Measurements from ENCODE around the gene PIK3C2B.

Gene PIK3C2B

DNA sequence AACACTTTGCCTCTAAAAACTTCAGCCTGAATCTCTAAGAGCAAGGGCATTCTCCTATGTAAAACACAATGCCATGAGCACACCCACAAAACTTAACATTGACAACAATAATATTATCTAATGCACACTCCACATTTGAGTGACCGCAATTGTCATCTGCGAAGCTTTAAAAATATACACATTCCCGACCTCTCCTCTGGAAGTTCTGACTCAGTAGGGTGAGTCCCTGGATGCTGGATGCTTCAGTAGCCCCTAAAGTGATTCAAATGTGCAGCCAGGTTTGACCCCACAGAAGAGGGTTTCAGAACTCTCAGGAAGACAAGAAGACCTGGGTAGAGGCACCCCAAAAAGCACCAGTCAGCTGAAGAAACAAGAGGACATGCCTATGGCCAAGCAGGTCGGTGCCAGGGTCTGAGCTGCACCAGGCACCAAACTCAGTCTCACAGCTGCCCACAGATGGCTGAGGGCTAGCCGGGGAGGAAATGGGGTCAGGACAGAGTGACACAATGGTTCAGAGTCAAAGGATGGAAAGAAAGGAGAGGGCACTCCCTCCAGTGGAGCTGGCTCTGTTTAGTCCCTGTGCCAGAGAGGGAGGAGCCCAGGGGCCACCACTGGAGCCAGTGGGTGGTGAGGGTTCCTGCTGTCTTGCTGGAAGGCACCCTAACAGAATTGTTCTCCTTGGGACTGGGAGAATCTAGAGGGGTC, 17.4 kb downstream of the PIK3C2B start:
- no peak for FAIRE-seq

DNA sequence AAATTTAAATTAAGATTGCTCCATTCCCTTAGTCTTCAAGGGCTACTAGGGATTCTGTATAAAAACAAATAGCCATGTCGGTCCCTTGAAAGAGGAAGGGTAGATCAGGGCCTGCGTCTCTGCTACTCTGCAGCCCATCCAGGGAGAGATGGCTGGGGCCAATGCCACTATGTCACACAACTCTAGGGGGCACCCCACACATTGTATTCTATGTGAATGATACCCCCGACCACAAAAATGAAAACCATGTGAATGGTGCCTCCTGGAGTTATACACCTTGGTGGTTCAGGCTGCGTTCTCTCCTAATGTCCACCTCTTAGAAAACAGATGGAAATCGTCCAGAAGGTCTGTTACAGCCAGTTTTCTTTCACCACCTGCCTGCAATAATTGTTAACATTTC, 18.0 kb downstream of the PIK3C2B start:
- FAIRE-seq = no peak

DNA sequence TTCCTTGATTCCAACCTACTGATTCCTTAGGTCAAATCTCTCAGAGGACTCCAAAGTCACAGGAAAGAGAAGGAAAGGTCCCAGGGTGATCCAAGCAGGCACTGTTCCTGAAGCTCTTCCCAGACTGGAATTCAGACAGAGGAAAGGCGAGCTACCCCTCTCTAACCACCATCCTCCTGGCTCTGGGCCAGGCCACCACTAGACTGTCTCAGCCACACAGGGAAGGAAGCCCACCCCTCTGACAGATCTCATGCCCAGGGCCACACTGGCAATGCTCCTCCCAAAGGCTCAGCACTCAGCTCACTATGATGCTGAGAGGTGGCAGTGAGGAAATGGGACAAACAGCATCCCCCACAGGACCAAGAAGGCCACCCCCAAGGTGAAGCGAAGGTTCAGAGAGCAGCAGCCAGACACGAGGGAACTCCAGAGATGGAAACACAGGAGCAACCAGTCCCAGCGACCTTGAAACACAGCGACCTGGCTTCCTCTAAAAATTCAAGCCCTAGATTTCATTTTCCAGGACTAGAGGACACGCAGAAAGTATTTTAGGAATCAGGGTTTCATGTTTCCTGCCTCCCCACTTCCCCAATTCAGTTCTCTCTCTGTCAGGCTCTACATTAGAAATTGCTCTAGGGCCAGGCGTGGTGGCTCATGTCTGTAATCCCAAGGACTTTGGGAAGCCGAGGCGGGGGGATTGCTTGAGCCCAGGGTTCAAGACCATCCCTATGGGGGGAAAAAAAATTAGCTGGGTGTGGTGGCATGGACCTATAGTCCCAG, 18.8 kb downstream of the PIK3C2B start:
- no peak for FAIRE-seq

DNA sequence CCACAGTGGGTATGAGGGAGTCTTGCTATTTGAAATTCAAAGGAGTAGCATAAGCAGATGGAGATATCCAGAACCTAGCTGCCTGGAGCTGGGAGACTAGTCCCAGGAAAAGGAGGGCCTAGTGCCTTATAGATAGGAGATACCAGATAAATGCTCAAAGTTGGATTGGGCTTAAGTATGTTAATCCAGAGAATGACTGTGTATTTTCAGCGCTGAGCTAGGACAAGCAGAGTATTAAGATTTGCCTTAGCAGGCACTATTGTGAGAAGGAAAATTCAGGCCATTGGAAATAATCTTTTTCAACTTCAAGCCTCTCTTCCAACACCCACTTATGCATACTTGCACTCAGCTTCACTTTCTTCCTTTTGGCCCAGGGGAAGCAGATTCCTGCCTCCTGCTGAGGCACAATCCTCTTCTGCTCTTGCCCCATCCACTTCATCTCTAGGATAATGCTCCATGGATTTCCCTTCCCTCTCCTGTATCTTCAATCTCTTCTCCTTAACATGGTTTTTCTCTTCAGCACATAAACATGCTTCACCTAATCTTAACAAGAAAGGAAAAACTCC, 21.1 kb downstream of the PIK3C2B start:
- no peak for FAIRE-seq

DNA sequence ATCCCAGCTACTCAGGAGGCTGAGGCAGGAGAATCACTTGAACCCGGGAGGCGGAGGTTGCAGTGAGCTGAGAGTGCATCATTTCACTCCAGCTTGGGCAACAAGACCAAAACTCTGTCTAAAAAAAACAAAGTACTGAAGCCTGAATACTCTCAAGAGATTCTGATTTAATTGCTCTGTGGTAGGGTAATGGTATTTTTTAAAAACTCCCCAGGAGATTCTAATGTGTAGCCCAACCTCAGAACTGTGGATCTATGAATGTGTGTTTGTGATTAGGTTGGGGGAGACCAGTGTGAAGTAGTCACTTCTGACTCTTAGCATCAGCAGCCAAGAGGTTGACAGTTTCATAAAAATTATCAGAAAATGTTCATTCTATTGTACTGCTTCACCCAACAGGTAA, 21.9 kb downstream of the PIK3C2B start:
- FAIRE-seq = no peak

DNA sequence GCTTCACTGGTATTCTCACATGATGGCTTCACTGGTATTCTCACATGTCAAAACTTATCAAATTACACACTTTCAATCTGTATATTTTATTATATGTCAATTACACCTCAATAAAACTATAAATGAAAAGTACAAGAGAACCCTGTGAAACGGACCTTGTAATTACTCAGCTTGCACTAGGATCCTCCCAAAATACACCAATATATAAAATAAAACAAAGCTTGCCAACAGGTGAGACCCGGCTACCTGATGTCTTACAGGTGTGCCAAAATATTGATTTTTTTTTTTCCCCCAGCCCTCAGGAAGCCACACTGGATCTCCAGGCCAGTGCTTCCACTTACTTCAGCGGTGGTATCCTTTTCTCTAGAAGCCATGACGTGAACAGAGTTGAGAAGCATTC, 22.9 kb downstream of the PIK3C2B start:
- FAIRE-seq = no peak

DNA sequence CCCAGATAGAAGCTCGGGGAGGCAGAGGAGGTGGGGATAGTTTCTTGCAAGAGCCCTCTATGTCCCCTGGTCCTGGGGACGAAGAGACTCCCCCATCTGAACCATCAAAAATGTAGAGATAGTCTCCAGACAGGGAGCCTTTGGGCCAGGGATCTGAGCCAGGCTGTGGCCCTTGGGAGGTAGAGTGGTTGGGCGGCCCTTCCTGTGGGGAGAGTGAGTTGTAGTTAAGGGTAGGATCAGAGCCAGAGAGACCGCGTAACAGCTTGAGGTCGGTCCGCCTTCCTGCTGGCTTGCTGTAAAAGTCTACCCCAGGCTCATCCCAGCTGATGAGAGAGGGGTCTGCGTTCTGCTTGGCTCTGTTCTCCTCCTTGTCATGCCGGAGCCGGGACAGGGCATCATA, 25.3 kb downstream of the PIK3C2B start:
- FAIRE-seq = no peak

DNA sequence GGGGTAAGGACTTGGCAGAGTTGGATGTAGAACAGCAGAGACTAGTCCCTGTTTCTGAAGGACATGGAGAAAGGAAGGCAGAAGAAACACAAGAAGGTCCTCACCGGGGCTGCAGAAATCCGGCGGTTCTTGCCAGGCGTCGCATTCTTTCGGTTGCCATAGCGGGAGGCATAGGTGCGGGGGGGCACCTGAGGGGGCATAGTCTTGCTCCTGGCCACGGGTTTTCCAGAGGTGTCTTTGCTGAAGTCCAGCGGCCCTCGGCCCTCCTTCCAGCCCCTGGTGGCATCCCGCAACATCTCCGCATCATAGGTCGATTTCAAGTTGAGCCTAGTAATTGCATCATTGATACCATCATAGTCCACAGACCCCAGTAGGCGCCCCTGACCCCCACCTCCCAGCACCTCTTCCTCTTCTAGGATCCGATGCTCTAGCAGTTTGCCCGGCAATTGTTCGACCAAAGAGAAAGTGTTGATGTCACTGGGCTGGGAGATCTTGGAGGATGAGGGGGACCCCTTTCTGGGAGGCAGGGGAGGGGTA, 25.8 kb downstream of the PIK3C2B start:
- no peak for FAIRE-seq

GRCh38 chr1:204468206-204468605, 26.4 kb downstream of the PIK3C2B start:
- no peak for FAIRE-seq

GRCh38 chr1:204466416-204467405, 27.9 kb downstream of the PIK3C2B start:
- no peak for FAIRE-seq

DNA sequence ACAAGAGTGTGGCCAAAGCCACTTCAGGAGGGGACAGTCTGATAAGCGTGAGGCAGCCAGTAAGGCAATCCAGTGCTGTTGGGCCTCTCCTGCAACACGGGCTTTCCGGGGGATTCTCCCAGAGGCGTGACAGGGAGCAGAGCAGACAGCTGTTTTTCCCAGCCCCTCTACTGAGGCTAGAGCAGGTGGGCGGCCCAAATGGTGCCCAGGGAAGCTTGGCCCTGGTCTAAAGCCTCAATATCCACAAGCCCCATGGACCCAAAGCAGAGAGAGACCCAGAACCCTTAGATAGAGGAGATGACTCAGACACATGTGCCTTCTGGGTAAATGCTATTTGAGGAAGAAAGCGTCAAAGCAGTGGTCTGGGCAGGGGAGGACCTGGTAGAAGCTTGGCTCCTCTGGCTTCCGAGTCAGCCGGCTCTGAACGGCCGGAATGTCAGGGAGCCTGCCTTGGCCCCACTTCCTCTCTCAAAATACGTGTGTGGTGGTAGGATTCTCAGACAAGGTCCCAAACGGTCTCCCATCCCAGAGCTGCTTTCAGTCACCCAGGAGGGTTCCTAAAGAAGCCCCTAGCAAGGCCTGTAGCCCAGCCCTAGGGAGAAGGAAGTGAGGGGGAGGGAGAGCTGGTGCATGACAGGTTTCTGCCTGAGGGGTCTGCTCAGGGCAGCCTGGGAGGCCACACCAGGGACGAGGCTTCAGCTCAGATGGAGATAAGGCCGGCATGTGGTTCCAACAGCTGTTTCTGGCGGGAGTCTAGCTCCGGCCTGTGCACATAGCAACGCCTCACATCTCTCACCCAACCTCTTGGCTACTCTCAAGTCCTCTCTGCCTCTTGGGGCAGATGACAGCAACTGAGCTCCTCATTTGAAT, 28.8 kb downstream of the PIK3C2B start:
- FAIRE-seq = no peak

DNA sequence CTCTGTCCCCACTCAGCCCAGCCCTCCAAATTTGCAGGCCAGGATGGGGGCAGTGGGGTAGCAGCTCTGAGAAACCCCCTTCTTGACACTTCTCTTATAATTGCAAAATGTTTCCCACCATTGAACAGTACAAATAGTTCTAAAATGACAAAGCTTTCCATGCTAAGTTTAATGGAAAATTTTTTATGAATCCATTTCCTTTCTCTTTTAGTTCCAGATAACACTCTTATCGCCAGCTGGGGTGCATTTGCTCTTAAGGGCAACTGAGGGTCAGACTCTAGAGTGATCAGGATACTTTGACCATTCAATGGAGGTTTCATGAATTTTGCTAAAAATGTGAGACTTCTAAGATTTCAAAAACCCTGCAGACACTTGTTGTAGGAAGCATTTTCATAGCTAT, 29.9 kb downstream of the PIK3C2B start:
- FAIRE-seq = no peak

DNA sequence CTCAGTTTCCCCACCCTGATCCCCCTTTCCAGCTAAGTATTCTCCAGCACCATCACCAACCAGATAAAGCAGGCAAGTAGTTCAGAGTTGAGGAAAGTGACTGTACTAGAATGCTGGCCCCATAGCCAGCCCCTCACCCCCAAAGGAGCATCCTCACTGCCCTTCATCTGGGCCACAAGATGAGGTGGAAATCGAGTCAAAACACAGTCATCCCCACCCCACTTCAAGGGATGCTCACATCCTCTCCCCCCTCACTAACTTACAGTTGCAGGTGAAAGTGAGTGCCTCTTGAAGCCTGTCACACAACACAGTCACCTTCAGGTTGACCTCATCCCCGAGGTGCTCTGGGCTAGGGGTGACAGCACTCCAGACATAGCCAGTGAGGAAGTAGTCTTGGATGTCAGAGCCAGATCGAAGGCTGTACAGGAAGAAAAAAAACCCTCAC, 30.4 kb downstream of the PIK3C2B start:
- FAIRE-seq = no peak

GRCh38 chr1:204463125-204464060, 31.2 kb downstream of the PIK3C2B start:
- no peak for FAIRE-seq

- FAIRE-seq = no peak
These were observed 32.4 kb downstream of the PIK3C2B start for GRCh38 chr1:204462229-204462561.

DNA sequence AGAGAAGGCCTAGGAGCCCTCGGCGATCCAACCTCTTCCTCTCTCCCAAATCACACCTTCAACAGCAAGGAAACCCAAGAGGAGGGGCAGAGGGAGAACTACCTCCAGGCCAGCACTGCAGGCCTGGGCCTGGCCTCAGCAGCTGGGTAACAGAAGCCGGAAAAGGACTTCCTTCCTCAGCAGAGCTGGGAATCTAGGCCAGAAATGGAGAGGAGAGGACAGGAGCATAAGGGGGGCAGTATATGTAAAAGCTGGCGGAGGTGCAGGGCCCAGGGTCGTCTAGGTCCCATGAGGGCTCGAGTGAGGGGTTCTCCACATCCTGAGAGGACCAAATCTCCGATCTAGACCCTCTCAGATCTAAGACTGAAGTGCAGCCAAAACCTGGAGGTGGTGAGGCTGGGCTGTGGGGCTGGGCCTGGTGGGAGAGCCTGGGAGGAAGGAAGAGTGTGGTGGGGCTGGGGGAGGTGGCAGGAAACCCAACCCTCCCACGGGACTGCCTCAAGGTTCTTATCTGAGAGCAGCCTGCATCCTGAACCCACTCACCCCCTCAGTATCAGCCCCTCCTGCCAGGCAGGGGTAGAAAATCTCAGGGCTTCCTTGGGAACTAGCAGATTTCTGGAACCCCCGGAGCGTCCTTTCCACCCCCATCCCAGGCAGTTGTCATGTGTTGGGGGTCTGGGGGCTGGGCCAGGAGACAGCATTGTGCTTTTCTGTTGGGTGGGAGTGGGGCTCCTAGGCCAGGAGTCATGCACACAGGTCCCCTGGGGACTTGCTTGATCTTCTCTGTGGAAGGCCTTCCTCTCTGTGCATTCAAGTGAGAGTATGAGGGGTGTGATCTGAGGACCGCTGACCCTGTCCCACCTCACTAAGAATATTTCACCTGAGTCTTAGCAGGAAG, 33.0 kb downstream of the PIK3C2B start:
- FAIRE-seq = no peak

DNA sequence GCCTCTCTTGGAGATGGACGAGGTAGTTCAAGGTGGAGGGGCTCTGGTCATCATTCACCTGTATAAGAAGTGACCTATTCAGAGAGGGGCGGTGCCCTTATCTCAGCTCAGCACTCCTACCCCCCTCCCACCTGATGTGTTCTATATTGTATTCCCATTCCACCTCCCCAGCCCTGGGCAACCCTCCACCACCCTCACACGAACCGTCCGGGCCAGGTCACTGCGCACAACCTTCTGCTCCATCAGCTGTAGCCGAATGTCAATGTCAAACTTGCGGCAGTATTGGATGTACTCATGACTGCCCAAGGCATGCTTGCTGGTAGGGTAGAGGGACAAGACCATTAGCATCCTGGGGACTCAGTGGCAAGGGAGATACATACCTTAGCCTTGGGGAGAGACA, 34.3 kb downstream of the PIK3C2B start:
- no peak for FAIRE-seq

GRCh38 chr1:204459706-204460105, 34.9 kb downstream of the PIK3C2B start:
- FAIRE-seq = no peak

GRCh38 chr1:204457666-204458065, 36.9 kb downstream of the PIK3C2B start:
- FAIRE-seq = no peak
